PC-9 (cell line): ENCODE measurements around the gene LYSMD4. TPM values are rescaled to one million over a fixed set of nuclear protein-coding genes. Genes with fewer than 3 reads are reported as not detected.

Experiments
- BruUV-seq: library from RNA; stranded (reverse); fragments of 400-500 nt; replicated peaks from 2 replicates; lab custom pipeline; 2021; lab: Mats Ljungman, UMichigan
- CTCF ChIA-PET: fragments of 300-600 bp; sonication (Branson Sonifier 250); formaldehyde crosslinking; loops from one replicate; lab custom pipeline; 2022; ENCODE audit warnings: antibody characterized with exemption; lab: Charles Lee
- POLR2A ChIA-PET: fragments of 300-600 bp; sonication (Branson Sonifier 250); formaldehyde crosslinking; loops from one replicate; lab custom pipeline; 2022; ENCODE audit warnings: antibody characterized with exemption; ENCODE audit not compliant: unreplicated experiment; lab: Charles Lee
- DNase-seq, 2 experiments: peaks; one replicate each; pipeline versions ENCODE4 v3.0.0 to v3.0.0-alpha.2; 2015 to 2022; ENCODE audit warnings: mixed read lengths in 1 of 2
- H2AFZ ChIP-seq: fragments of 200-600 bp; sonication (generic); 2 replicates; pipeline ENCODE4 v1.8.1; 2017; ENCODE audit warnings: antibody characterized with exemption
- H3F3A ChIP-seq: fragments of 200-600 bp; sonication (generic); 2 replicates; pipeline ENCODE4 v1.8.1; 2017; ENCODE audit warnings: antibody characterized with exemption, mild to moderate bottlenecking, low read depth; ENCODE audit not compliant: insufficient read depth
- H3K27ac ChIP-seq: fragments of 200-600 bp; sonication (generic); 2 replicates; pipeline ENCODE4 v1.6.1; 2016; ENCODE audit warnings: mixed run types
- H3K27me3 ChIP-seq: fragments of 200-600 bp; sonication (generic); 2 replicates; pipeline ENCODE4 v1.6.1; 2016; ENCODE audit warnings: low read depth, mixed run types; ENCODE audit not compliant: insufficient read depth
- H3K36me3 ChIP-seq: fragments of 200-600 bp; sonication (generic); 2 replicates; pipeline ENCODE4 v1.6.1; 2016; ENCODE audit warnings: low read depth, mixed run types
- H3K4me1 ChIP-seq: fragments of 200-600 bp; sonication (generic); replicated peaks from 2 replicates; pipeline ENCODE4 v1.6.1; 2016; ENCODE audit warnings: mixed run types; ENCODE audit not compliant: insufficient read depth
- H3K4me2 ChIP-seq: fragments of 200-600 bp; sonication (generic); 2 replicates; pipeline ENCODE4 v1.6.1; 2017; ENCODE audit warnings: mixed run types
- H3K4me3 ChIP-seq: fragments of 200-600 bp; sonication (generic); 2 replicates; pipeline ENCODE4 v1.6.1; 2016; ENCODE audit warnings: mixed run types
- H3K79me2 ChIP-seq: fragments of 200-600 bp; sonication (generic); 2 replicates; pipeline ENCODE4 v1.6.1; 2017; ENCODE audit warnings: low read depth, mixed run types
- H3K9me2 ChIP-seq: fragments of 200-600 bp; sonication (generic); 2 replicates; pipeline ENCODE4 v1.8.1; 2017; ENCODE audit warnings: mild to moderate bottlenecking; ENCODE audit not compliant: insufficient read depth
- H3K9me3 ChIP-seq: fragments of 200-600 bp; sonication (generic); 2 replicates; pipeline ENCODE4 v1.8.1; 2016; ENCODE audit warnings: low read depth; ENCODE audit not compliant: insufficient read depth
- H4K20me1 ChIP-seq: fragments of 200-600 bp; sonication (generic); 2 replicates; pipeline ENCODE4 v1.8.1; 2017; ENCODE audit not compliant: insufficient read depth
- EZH2 ChIP-seq: fragments of 200-600 bp; sonication (generic); IDR thresholded peaks from 2 replicates; pipeline ENCODE4 v1.8.0; 2017; ENCODE audit warnings: antibody characterized with exemption, low read depth
- intact Hi-C: fragments of 100-400 bp; cut with micrococcal nuclease; formaldehyde crosslinking; loops from one replicate; pipeline ENCODE4 v1.10.0; 2022; ENCODE audit not compliant: unreplicated experiment
- total RNA-seq: library from RNA; stranded (reverse); gene quantifications from 2 replicates; pipeline ENCODE4 v1.2.3, GENCODE V29; 2021
- TF ChIP-seq, protein P1 (sequence below): fragments of 200-600 bp; sonication (generic); conservative IDR thresholded peaks from 2 replicates; pipeline ENCODE4 v1.6.1; 2017; ENCODE audit warnings: mixed run types, antibody characterized with exemption, mild to moderate bottlenecking, moderate library complexity

Gene LYSMD4
- total RNA-seq, 1 experiment from 2014 or later: 5.7 TPM

DNA sequence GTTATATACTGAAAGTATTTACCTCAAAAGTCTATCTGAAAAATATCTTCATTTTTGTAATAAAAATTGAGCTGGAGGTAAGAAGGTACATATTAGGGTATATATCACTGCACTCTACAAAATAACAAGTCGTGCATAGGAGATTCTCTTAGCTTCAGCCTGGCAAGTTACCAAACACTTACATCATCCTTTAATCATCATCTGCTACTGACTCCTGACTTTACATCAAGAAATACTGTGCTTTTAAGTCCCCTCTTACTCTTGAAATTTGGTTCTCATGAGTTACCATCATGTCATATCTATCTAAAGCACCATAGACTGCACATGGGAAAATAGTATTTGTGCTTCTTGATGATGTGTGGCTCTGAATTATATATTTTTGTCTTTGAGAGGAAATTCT is 50.8 kb downstream of the LYSMD4 start:
- no peaks in the 10 kb centered on the region for H3K27me3 ChIP-seq
- no peaks in the 10 kb centered on the region for H3K79me2 ChIP-seq
- H2AFZ ChIP-seq: no peak overlapping the region
- H3K9me2 ChIP-seq: no peaks in the 10 kb centered on the region
- no peak overlapping the region for H3K4me2 ChIP-seq
- TF ChIP-seq EZH2: no peak
- TF ChIP-seq, protein P1, sequence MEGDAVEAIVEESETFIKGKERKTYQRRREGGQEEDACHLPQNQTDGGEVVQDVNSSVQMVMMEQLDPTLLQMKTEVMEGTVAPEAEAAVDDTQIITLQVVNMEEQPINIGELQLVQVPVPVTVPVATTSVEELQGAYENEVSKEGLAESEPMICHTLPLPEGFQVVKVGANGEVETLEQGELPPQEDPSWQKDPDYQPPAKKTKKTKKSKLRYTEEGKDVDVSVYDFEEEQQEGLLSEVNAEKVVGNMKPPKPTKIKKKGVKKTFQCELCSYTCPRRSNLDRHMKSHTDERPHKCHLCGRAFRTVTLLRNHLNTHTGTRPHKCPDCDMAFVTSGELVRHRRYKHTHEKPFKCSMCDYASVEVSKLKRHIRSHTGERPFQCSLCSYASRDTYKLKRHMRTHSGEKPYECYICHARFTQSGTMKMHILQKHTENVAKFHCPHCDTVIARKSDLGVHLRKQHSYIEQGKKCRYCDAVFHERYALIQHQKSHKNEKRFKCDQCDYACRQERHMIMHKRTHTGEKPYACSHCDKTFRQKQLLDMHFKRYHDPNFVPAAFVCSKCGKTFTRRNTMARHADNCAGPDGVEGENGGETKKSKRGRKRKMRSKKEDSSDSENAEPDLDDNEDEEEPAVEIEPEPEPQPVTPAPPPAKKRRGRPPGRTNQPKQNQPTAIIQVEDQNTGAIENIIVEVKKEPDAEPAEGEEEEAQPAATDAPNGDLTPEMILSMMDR: no peak
- intact Hi-C loops: no loop called here
- H3K9me3 ChIP-seq: no peaks in the 10 kb centered on the region; the same call in 1 of the 2 replicates
- H3K36me3 ChIP-seq: no peaks in the 10 kb centered on the region
- POLR2A ChIA-PET: no interaction called here
- H4K20me1 ChIP-seq: no peaks in the 10 kb centered on the region; the same call in none of the 2 replicates
- H3K4me1 ChIP-seq: no peaks in the 10 kb centered on the region
- CTCF ChIA-PET: no interaction called here
- no TSS peak for BruUV-seq
- H3K27ac ChIP-seq: no peak overlapping the region
- DNase-seq: no peak
- no peak overlapping the region for H3K4me3 ChIP-seq
- no peaks in the 10 kb centered on the region for H3F3A ChIP-seq

GRCh38 chr15:99681990-99682389 is 51.2 kb downstream of the LYSMD4 start:
- Histone ChIP-seq H3F3A (no peaks in the 10 kb centered on the region; the same call in 1 of the 2 replicates), H3K9me2 (no peaks in the 10 kb centered on the region), H3K27ac (no peak overlapping the region), H3K79me2 (no peaks in the 10 kb centered on the region), H3K4me1 (no peaks in the 10 kb centered on the region), H4K20me1 (no peaks in the 10 kb centered on the region; the same call in none of the 2 replicates), H2AFZ (no peak overlapping the region), H3K4me3 (no peak overlapping the region), H3K36me3 (no peaks in the 10 kb centered on the region), H3K27me3 (no peaks in the 10 kb centered on the region), H3K4me2 (no peak overlapping the region), H3K9me3 (no peaks in the 10 kb centered on the region; the same call in 1 of the 2 replicates)
- BruUV-seq: no TSS peak
- ChIA-PET CTCF (no interaction called here), POLR2A (no interaction called here)
- no peak for DNase-seq
- intact Hi-C loops: no loop called here
- no peak for TF ChIP-seq EZH2
- TF ChIP-seq, protein P1: no peak

- ChIA-PET POLR2A (no interaction called here), CTCF (no interaction called here)
- no peaks in the 10 kb centered on the region for H3K9me2 ChIP-seq
- no peaks in the 10 kb centered on the region for H3K27me3 ChIP-seq
- intact Hi-C loops: no loop called here
- BruUV-seq: no TSS peak
- no peaks in the 10 kb centered on the region for H3K79me2 ChIP-seq
- no peak for TF ChIP-seq EZH2
- TF ChIP-seq, protein P1: no peak
- H2AFZ ChIP-seq: no peak overlapping the region
- H3F3A ChIP-seq: no peaks in the 10 kb centered on the region; the same call in 1 of the 2 replicates
- H3K9me3 ChIP-seq: no peaks in the 10 kb centered on the region; the same call in 1 of the 2 replicates
- H3K27ac ChIP-seq: no peak overlapping the region
- H3K36me3 ChIP-seq: no peaks in the 10 kb centered on the region
- no peak overlapping the region for H3K4me3 ChIP-seq
- no peak for DNase-seq
- H3K4me2 ChIP-seq: no peak overlapping the region
- no peaks in the 10 kb centered on the region for H3K4me1 ChIP-seq
- H4K20me1 ChIP-seq: no peaks in the 10 kb centered on the region; the same call in none of the 2 replicates
These were observed 53.0 kb downstream of the LYSMD4 start for GRCh38 chr15:99680276-99680675.
